Measurements from ENCODE around the gene LRRC45.

The LRRC45 gene

DNA sequence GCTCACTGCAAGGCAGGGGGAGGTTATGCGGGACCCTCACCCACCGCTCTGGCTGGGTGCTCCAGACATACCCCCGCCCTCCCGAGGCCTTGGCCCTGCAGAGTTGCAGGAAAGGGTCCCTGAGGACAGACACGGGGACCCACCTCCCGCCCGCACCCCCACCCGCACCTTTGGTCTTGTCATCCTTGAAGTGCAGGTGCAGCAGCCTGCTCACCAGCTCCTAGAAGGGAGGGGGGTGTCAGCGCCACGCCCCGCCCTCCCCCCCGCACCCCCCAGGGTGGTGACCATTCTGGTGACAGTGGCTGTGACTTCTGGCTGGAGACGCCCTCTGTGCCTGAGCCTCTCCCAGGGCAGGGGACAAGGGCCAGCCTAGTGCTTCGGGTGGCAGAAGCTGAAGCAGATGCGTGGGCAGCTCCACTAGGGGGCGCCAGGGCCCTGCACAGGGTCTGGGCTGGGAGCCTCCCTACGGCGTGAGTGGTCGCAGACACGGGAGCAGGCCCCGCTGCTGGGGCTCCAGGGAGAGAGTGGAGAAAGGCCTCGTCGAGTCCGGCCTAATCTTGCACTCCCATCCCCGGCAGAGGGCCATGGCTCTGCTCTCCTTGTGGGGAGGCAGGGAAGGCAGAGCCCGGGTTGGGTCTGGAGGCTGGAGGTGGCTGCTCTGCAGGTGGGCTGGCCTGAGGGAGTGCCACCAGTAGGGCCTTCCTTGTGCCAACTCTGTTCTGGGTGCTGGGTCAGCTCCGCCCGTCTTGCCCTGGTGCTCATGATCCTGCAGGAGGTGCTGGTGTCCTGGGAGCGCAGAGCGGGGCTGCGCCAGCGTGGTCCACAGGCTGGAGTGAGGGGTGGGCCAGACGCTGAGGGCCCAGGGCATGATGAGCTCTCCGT is 3.2 kb upstream of the LRRC45 start:
- Histone ChIP-seq H3K27me3 (ENCODE audit: insufficient read depth, low read depth, severe bottlenecking) (no peaks in the 10 kb centered on the region), H3K27ac (peak overlapping the region; percentile 40), H3K4me3 (ENCODE audit: low read depth, low read length) (no peak overlapping the region), H3K36me3 (peaks cover 32% of the 10 kb centered on the region), H3K9me3 (ENCODE audit: severe bottlenecking) (no peaks in the 10 kb centered on the region)
- TF ChIP-seq, protein P1, sequence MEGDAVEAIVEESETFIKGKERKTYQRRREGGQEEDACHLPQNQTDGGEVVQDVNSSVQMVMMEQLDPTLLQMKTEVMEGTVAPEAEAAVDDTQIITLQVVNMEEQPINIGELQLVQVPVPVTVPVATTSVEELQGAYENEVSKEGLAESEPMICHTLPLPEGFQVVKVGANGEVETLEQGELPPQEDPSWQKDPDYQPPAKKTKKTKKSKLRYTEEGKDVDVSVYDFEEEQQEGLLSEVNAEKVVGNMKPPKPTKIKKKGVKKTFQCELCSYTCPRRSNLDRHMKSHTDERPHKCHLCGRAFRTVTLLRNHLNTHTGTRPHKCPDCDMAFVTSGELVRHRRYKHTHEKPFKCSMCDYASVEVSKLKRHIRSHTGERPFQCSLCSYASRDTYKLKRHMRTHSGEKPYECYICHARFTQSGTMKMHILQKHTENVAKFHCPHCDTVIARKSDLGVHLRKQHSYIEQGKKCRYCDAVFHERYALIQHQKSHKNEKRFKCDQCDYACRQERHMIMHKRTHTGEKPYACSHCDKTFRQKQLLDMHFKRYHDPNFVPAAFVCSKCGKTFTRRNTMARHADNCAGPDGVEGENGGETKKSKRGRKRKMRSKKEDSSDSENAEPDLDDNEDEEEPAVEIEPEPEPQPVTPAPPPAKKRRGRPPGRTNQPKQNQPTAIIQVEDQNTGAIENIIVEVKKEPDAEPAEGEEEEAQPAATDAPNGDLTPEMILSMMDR (IDR thresholded peaks at IDR 0.05; ENCODE audit: low read depth, low read length), result peak; percentile 99
- DNase-seq, result peak; percentile 91

DNA sequence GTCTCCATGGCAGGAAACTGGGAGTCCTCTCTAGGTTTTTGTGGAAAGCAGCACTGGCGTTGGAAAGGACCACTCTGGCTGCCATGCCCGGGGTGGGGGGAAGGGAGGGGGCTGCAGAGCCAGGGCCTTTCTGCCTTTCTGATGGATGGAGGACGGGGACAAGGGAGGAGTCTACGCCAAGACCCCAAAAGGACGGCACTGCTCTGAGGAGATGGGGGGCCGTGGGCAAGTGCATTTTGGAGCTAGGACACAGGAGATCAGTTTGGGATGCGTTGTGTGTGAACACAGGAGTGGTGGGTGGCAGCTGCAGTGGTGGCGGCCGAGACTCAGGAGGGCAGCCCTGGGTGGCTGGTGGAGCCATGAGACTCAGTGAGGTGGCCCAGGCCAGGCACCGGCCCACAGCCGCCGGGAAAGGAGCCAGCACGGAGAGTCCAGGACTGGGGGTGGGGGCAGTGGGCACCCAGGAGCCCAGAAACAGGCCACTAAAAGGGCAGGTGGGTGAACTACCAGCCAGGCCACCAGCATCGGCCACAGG is 2.5 kb upstream of the LRRC45 start:
- no peak for DNase-seq
- H3K4me3 ChIP-seq (ENCODE audit: low read depth, low read length), result no peak overlapping the region
- no peak overlapping the region for H3K27ac ChIP-seq
- no peaks in the 10 kb centered on the region for H3K9me3 ChIP-seq (ENCODE audit: severe bottlenecking)
- TF ChIP-seq, protein P1 (IDR thresholded peaks at IDR 0.05; ENCODE audit: low read depth, low read length), result no peak
- H3K36me3 ChIP-seq, result peaks cover 34% of the 10 kb centered on the region
- H3K27me3 ChIP-seq (ENCODE audit: insufficient read depth, low read depth, severe bottlenecking), result no peaks in the 10 kb centered on the region

DNA sequence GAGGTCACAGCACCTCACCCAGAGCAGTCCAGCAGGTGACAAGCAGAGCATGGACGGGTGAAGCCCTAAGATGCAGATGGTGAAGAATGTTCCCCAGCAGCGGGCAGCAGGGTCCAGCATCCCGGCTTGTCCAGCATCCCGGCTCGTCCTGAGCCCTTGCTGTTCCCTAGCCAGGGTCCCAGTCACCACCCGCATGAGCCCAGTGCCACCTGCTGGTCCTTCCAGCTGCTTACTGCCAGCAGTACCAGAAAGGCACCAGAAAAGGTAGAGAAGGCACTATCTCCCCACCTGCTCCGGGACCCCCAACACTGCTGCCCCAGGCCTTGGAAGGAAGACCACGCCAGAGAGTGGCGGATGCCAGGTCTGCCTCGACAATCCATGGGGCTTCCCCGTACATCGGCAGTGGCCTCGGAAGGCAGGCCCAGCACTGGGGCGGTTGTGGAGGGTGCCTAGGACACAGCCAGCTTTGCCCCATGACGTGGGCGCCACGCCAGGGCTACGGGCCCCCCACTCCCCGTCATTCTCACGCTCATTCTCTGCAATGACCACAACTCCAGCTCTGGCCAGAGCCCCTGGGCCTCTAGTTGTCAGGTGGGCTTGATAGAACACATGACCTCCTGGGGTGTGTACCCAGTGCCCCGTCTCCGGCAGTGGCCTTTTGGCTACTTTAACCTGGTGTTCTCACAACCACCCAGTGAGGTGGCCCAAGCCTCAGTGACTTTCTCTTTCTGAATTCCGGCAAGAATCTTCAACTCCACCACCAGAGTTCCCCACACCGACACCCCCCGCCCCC is 1.8 kb upstream of the LRRC45 start:
- DNase-seq, result peak; percentile 88

DNA sequence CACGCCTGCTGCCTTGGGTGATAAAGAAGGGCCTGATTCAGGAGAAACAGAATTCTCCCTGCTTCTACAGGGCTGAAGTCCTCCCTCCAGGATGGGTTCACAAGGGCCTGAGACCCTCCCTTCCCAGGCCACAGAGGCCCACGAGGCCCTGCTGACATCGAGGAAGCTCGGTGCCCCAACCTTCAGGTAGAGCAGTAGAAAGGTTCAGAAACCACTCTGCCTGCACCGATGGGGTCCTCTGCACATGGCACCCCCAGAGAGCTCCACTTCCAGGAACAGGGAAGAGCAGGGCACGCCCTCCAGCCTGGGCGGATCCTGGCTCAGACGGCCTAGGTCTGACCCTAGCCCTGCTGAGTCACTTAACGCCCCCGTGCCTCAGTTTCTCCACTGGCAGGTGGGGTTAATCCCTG is 1.2 kb upstream of the LRRC45 start:
- H3K27ac ChIP-seq, result peak overlapping the region; percentile 72
- H3K27me3 ChIP-seq (ENCODE audit: insufficient read depth, low read depth, severe bottlenecking), result no peaks in the 10 kb centered on the region
- peaks cover 35% of the 10 kb centered on the region for H3K36me3 ChIP-seq
- TF ChIP-seq, protein P1 (IDR thresholded peaks at IDR 0.05; ENCODE audit: low read depth, low read length), result no peak
- no peaks in the 10 kb centered on the region for H3K9me3 ChIP-seq (ENCODE audit: severe bottlenecking)
- DNase-seq, result no peak
- H3K4me3 ChIP-seq (ENCODE audit: low read depth, low read length), result peak overlapping the region; percentile 82

More for the DNA sequence above, 1.8 kb upstream of the LRRC45 start:
- Histone ChIP-seq H3K4me3 (ENCODE audit: low read depth, low read length) (peak overlapping the region; percentile 82), H3K36me3 (peaks cover 35% of the 10 kb centered on the region), H3K27me3 (ENCODE audit: insufficient read depth, low read depth, severe bottlenecking) (no peaks in the 10 kb centered on the region), H3K9me3 (ENCODE audit: severe bottlenecking) (no peaks in the 10 kb centered on the region), H3K27ac (no peak overlapping the region)
- TF ChIP-seq, protein P1 (IDR thresholded peaks at IDR 0.05; ENCODE audit: low read depth, low read length), result peak; percentile 91

DNA sequence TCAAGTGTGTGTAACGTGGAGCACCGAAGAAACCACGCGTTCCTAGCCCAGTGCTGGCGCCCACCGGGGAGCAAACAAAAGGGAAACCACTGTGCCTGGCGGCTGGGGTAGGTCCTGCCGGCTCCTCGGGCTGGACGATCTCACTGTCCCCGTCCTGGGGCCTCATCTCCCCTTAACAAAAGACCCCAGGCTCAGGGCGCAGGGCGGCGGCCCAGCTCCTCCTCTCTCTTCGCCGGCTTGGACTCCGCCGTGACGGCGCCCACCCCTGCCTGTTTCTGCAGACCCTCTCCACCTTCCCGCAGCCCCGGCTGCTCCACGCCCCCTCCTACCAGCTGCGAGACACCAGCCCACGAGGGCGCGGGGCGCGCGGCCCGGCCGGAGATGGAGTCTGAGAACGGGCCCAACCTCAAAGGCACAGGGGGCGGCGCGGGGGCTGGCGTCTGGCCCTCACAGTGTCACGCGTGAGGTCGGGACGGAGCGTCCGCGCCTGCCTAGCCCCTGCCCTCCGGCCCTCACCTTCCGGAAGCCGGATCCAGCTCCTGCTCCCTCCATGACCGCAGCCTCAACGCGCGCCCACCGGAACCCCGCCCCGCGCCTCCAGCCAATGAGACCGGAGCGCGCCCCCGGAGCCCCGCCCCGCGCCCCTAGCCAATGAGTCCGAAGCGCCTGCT is 660 bp upstream of the LRRC45 start, which contains the start of gene CENPX:
Gene CENPX, minus strand, starts transcription at position 569 of the 671 bp plus-strand sequence. Its CDS starts 17 bp downstream, at position 552.
- H3K27me3 ChIP-seq (ENCODE audit: insufficient read depth, low read depth, severe bottlenecking), result no peaks in the 10 kb centered on the region
- peaks cover 36% of the 10 kb centered on the region for H3K36me3 ChIP-seq
- TF ChIP-seq, protein P1 (IDR thresholded peaks at IDR 0.05; ENCODE audit: low read depth, low read length), result no peak
- no peak for DNase-seq
- peak within 1 kb of the TSS; percentile 86 for H3K4me3 ChIP-seq (ENCODE audit: low read depth, low read length)
- H3K9me3 ChIP-seq (ENCODE audit: severe bottlenecking), result no peaks in the 10 kb centered on the region
- H3K27ac ChIP-seq, result peak within 1 kb of the TSS; percentile 72

All from WERI-Rb-1 (cell line).